ENCODE data around the gene KCNIP1. TPM values are rescaled to one million over a fixed set of nuclear protein-coding genes. Genes with fewer than 3 reads are reported as not detected.

The KCNIP1 gene
- total and polyA plus RNA-seq, 2 of the 8 experiments (the other 6 are each of a cell fraction or from before 2014, with no cell fraction given): 0.52 to 0.83 TPM

DNA sequence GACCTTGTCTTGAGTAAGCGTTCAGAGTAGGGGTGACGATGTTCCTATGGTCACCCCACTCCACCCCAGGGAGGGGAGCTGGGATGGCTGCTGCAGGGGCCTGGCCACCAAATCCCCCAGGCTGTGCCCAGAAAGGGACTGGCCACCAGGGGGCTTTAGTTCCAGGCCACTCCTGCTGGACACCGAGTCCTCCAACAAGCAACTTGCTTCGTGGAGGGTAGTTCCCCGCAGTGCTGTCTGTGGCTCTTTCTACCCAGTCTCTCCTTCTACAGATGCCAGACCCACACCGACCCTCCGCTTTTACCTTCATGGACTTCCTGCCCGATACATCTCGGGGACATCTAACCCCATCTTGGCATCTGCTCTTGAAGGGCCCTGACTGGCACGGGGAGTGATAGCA is 244.0 kb downstream of the KCNIP1 start (continued):
- TF ChIP-seq, protein P1, sequence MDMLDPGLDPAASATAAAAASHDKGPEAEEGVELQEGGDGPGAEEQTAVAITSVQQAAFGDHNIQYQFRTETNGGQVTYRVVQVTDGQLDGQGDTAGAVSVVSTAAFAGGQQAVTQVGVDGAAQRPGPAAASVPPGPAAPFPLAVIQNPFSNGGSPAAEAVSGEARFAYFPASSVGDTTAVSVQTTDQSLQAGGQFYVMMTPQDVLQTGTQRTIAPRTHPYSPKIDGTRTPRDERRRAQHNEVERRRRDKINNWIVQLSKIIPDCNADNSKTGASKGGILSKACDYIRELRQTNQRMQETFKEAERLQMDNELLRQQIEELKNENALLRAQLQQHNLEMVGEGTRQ (IDR thresholded peaks at IDR 0.05; ENCODE audit: low read length): no peak
- TF ChIP-seq, protein P2, sequence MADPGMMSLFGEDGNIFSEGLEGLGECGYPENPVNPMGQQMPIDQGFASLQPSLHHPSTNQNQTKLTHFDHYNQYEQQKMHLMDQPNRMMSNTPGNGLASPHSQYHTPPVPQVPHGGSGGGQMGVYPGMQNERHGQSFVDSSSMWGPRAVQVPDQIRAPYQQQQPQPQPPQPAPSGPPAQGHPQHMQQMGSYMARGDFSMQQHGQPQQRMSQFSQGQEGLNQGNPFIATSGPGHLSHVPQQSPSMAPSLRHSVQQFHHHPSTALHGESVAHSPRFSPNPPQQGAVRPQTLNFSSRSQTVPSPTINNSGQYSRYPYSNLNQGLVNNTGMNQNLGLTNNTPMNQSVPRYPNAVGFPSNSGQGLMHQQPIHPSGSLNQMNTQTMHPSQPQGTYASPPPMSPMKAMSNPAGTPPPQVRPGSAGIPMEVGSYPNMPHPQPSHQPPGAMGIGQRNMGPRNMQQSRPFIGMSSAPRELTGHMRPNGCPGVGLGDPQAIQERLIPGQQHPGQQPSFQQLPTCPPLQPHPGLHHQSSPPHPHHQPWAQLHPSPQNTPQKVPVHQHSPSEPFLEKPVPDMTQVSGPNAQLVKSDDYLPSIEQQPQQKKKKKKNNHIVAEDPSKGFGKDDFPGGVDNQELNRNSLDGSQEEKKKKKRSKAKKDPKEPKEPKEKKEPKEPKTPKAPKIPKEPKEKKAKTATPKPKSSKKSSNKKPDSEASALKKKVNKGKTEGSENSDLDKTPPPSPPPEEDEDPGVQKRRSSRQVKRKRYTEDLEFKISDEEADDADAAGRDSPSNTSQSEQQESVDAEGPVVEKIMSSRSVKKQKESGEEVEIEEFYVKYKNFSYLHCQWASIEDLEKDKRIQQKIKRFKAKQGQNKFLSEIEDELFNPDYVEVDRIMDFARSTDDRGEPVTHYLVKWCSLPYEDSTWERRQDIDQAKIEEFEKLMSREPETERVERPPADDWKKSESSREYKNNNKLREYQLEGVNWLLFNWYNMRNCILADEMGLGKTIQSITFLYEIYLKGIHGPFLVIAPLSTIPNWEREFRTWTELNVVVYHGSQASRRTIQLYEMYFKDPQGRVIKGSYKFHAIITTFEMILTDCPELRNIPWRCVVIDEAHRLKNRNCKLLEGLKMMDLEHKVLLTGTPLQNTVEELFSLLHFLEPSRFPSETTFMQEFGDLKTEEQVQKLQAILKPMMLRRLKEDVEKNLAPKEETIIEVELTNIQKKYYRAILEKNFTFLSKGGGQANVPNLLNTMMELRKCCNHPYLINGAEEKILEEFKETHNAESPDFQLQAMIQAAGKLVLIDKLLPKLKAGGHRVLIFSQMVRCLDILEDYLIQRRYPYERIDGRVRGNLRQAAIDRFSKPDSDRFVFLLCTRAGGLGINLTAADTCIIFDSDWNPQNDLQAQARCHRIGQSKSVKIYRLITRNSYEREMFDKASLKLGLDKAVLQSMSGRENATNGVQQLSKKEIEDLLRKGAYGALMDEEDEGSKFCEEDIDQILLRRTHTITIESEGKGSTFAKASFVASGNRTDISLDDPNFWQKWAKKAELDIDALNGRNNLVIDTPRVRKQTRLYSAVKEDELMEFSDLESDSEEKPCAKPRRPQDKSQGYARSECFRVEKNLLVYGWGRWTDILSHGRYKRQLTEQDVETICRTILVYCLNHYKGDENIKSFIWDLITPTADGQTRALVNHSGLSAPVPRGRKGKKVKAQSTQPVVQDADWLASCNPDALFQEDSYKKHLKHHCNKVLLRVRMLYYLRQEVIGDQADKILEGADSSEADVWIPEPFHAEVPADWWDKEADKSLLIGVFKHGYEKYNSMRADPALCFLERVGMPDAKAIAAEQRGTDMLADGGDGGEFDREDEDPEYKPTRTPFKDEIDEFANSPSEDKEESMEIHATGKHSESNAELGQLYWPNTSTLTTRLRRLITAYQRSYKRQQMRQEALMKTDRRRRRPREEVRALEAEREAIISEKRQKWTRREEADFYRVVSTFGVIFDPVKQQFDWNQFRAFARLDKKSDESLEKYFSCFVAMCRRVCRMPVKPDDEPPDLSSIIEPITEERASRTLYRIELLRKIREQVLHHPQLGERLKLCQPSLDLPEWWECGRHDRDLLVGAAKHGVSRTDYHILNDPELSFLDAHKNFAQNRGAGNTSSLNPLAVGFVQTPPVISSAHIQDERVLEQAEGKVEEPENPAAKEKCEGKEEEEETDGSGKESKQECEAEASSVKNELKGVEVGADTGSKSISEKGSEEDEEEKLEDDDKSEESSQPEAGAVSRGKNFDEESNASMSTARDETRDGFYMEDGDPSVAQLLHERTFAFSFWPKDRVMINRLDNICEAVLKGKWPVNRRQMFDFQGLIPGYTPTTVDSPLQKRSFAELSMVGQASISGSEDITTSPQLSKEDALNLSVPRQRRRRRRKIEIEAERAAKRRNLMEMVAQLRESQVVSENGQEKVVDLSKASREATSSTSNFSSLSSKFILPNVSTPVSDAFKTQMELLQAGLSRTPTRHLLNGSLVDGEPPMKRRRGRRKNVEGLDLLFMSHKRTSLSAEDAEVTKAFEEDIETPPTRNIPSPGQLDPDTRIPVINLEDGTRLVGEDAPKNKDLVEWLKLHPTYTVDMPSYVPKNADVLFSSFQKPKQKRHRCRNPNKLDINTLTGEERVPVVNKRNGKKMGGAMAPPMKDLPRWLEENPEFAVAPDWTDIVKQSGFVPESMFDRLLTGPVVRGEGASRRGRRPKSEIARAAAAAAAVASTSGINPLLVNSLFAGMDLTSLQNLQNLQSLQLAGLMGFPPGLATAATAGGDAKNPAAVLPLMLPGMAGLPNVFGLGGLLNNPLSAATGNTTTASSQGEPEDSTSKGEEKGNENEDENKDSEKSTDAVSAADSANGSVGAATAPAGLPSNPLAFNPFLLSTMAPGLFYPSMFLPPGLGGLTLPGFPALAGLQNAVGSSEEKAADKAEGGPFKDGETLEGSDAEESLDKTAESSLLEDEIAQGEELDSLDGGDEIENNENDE (IDR thresholded peaks at IDR 0.05; ENCODE audit: insufficient replicate concordance, low read length): no peak
- TF ChIP-seq CHD2 (IDR thresholded peaks at IDR 0.05; ENCODE audit: low read length) (no peak), SP1 (IDR thresholded peaks at IDR 0.05; ENCODE audit: low read depth, low read length) (no peak), CTCF (IDR thresholded peaks at IDR 0.05; ENCODE audit: control extremely low read depth in 1 of 3, insufficient read depth in 1 of 3, low read depth in 1 of 3, low read length in 3 of 3) (peak in 2 of 3 experiments; percentile 72 to 82; a peak in 3 of 4 replicates), RBBP5 (IDR thresholded peaks at IDR 0.05; ENCODE audit: borderline replicate concordance, low read depth, low read length) (no peak)

Data from H1 (cell line).